ENCODE data around the gene MYL5.
"Not testable (repeated sequence)": the region's sequence is repeated elsewhere in the genome, so short reads cannot be mapped to it uniquely, and the experiment has no call there.

Gene MYL5

GRCh38 chr4:636628-637159 is 37.6 kb upstream of the MYL5 start:
- DNase-seq = no peak

- no peak for DNase-seq
Measured at GRCh38 chr4:637536-638280, 36.6 kb upstream of the MYL5 start.

- not testable (repeated sequence) for DNase-seq
Measured at GRCh38 chr4:642366-642765, 32.0 kb upstream of the MYL5 start.

GRCh38 chr4:646460-646859 is 27.9 kb upstream of the MYL5 start:
- no peak for DNase-seq

- DNase-seq = no peak
Measured at GRCh38 chr4:647481-647880, 26.9 kb upstream of the MYL5 start.

- DNase-seq = no peak
Measured at GRCh38 chr4:648579-649292, 25.6 kb upstream of the MYL5 start.

- DNase-seq = no peak
Measured at GRCh38 chr4:649293-649625, 25.1 kb upstream of the MYL5 start.

- DNase-seq = no peak
Measured at GRCh38 chr4:649751-650310, 24.5 kb upstream of the MYL5 start.

- DNase-seq = no peak
Measured at GRCh38 chr4:650461-650860, 23.9 kb upstream of the MYL5 start.

GRCh38 chr4:650951-651883 is 23.1 kb upstream of the MYL5 start:
- DNase-seq = no peak

- DNase-seq = no peak
Measured at GRCh38 chr4:651884-652642, 22.3 kb upstream of the MYL5 start.

GRCh38 chr4:653080-653821 is 21.1 kb upstream of the MYL5 start:
- DNase-seq = no peak

GRCh38 chr4:653831-654502 is 20.4 kb upstream of the MYL5 start:
- no peak for DNase-seq

- DNase-seq = no peak
Measured at GRCh38 chr4:654503-654845, 19.9 kb upstream of the MYL5 start.

GRCh38 chr4:654871-655463 is 19.4 kb upstream of the MYL5 start:
- DNase-seq = no peak

- DNase-seq = no peak
Measured at GRCh38 chr4:655464-656151, 18.7 kb upstream of the MYL5 start.

GRCh38 chr4:656436-657337 is 17.7 kb upstream of the MYL5 start:
- DNase-seq = no peak

- DNase-seq = no peak
Measured at GRCh38 chr4:657338-657833, 17.0 kb upstream of the MYL5 start.
